Glutamatergic neuron (in vitro differentiated cells): ENCODE data around the gene LELP1. TPM values are rescaled to one million over a fixed set of nuclear protein-coding genes. Genes with fewer than 3 reads are reported as not detected.

Experiments
- DNase-seq: peaks from one replicate; pipeline ENCODE4 v3.0.0; 2022
- H3K27ac Mint-ChIP-seq: one replicate; pipeline ENCODE4 v1.8.0; 2020; ENCODE audit warnings: mild to moderate bottlenecking, mixed read lengths, inconsistent platforms; ENCODE audit not compliant: unreplicated experiment
- H3K27me3 Mint-ChIP-seq: one replicate; pipeline ENCODE4 v1.8.0; 2020; ENCODE audit warnings: mild to moderate bottlenecking, moderate library complexity, mixed read lengths, inconsistent platforms; ENCODE audit not compliant: unreplicated experiment
- H3K36me3 Mint-ChIP-seq: one replicate; pipeline ENCODE4 v1.8.0; 2020; ENCODE audit warnings: mild to moderate bottlenecking, mixed read lengths, inconsistent platforms; ENCODE audit not compliant: unreplicated experiment
- H3K4me1 Mint-ChIP-seq: one replicate; pipeline ENCODE4 v1.8.0; 2020; ENCODE audit warnings: mild to moderate bottlenecking, low read depth, mixed read lengths, inconsistent platforms; ENCODE audit not compliant: unreplicated experiment
- H3K4me3 Mint-ChIP-seq: one replicate; pipeline ENCODE4 v1.8.0; 2020; ENCODE audit warnings: mild to moderate bottlenecking, mixed read lengths, inconsistent platforms; ENCODE audit not compliant: unreplicated experiment
- H3K9me3 Mint-ChIP-seq: one replicate; pipeline ENCODE4 v1.8.0; 2020; ENCODE audit warnings: mild to moderate bottlenecking, moderate library complexity, mixed read lengths, inconsistent platforms; ENCODE audit not compliant: unreplicated experiment
- total RNA-seq: library from RNA; stranded (reverse); fragmentation: NEBNext Ultra II Directional; extraction: Animal tissue kit (Norgen Biotek cat#: 25700); gene quantifications from one replicate; pipeline ENCODE4 v1.2.1, GENCODE V29; 2021; ENCODE audit not compliant: unreplicated experiment
- TF ChIP-seq, protein P1 (sequence below): fragments of 200-600 bp; sonication (generic); IDR thresholded peaks from one replicate; pipeline ENCODE4 v1.5.0; 2021; ENCODE audit not compliant: partially characterized antibody, unreplicated experiment

Gene LELP1
- total RNA-seq, 1 donor from 2014 or later = not detected

- H3K27me3 Mint-ChIP-seq = peaks cover 6% of the 10 kb centered on the region
- no peaks in the 10 kb centered on the region for H3K4me1 Mint-ChIP-seq
- DNase-seq = no peak
- no peak overlapping the region for H3K27ac Mint-ChIP-seq
- TF ChIP-seq, protein P1, sequence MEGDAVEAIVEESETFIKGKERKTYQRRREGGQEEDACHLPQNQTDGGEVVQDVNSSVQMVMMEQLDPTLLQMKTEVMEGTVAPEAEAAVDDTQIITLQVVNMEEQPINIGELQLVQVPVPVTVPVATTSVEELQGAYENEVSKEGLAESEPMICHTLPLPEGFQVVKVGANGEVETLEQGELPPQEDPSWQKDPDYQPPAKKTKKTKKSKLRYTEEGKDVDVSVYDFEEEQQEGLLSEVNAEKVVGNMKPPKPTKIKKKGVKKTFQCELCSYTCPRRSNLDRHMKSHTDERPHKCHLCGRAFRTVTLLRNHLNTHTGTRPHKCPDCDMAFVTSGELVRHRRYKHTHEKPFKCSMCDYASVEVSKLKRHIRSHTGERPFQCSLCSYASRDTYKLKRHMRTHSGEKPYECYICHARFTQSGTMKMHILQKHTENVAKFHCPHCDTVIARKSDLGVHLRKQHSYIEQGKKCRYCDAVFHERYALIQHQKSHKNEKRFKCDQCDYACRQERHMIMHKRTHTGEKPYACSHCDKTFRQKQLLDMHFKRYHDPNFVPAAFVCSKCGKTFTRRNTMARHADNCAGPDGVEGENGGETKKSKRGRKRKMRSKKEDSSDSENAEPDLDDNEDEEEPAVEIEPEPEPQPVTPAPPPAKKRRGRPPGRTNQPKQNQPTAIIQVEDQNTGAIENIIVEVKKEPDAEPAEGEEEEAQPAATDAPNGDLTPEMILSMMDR = no peak
- H3K4me3 Mint-ChIP-seq = no peak overlapping the region
- no peaks in the 10 kb centered on the region for H3K36me3 Mint-ChIP-seq
- no peaks in the 10 kb centered on the region for H3K9me3 Mint-ChIP-seq
These were observed 10.3 kb downstream of the LELP1 start for GRCh38 chr1:153213519-153213918.

DNA sequence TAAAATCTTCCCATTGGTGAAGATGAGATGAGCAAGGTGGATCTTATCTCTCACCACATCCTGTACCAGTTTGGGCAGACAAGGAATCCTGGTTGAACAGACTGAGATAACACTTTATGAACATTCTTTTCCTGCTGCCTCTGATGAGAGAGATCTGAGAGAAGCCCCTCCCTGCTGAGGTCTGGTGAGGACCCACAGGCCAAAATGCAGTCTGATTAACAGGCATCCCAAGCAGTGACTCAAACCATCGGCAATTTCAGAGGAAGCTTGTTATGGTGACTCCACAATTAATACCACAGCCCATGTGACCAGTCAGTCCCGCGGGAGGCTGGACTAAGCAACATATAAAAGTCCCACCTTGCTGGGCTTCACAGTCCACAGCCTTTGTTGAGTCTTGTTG is 14.0 kb downstream of the LELP1 start, which contains the start of gene PRR9:
Gene PRR9 (plus strand): TSS at position 373 of the 400 bp plus-strand sequence. CDS start 561 bp downstream, outside the sequence.
- no peak for DNase-seq
- Mint-ChIP-seq H3K4me1 (no peaks in the 10 kb centered on the region), H3K36me3 (no peaks in the 10 kb centered on the region), H3K27me3 (peaks cover 16% of the 10 kb centered on the region), H3K4me3 (no peak within 1 kb of the TSS), H3K27ac (no peak within 1 kb of the TSS), H3K9me3 (peaks cover 5% of the 10 kb centered on the region)
- TF ChIP-seq, protein P1 = no peak

DNA sequence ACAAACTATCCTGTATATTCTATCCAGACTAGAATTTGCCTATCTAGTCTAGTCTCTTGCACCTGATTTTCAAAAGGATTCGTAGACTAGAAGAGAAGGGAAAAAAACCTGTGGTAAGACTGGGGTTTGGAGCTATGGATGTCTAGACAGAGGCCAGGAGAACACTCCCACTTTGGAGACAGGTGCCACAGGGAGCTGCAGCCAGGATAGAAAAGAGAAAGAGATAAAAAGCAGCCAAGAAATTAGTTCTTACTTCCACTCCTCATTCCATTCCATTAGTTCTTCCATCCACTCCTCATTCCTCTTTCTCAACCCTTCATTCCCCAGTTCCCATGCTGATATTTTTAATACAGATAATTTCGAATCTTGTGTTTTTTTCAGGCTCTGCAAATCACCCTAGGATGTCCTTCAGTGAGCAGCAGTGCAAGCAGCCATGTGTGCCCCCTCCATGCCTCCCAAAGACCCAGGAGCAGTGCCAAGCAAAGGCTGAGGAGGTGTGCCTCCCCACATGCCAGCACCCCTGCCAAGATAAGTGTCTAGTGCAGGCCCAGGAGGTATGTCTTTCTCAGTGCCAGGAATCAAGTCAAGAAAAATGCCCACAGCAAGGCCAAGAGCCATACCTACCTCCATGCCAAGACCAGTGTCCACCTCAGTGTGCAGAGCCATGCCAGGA is 14.7 kb downstream of the LELP1 start:
- H3K4me1 Mint-ChIP-seq = no peaks in the 10 kb centered on the region
- DNase-seq = no peak
- H3K27ac Mint-ChIP-seq = no peak overlapping the region
- TF ChIP-seq, protein P1 = no peak
- no peak overlapping the region for H3K4me3 Mint-ChIP-seq
- peaks cover 16% of the 10 kb centered on the region for H3K27me3 Mint-ChIP-seq
- H3K36me3 Mint-ChIP-seq = no peaks in the 10 kb centered on the region
- H3K9me3 Mint-ChIP-seq = peaks cover 5% of the 10 kb centered on the region

- H3K9me3 Mint-ChIP-seq = peaks cover 5% of the 10 kb centered on the region
- no peak for DNase-seq
- no peak overlapping the region for H3K4me3 Mint-ChIP-seq
- H3K4me1 Mint-ChIP-seq = no peaks in the 10 kb centered on the region
- H3K27me3 Mint-ChIP-seq = peaks cover 12% of the 10 kb centered on the region
- no peak overlapping the region for H3K27ac Mint-ChIP-seq
- no peaks in the 10 kb centered on the region for H3K36me3 Mint-ChIP-seq
- TF ChIP-seq, protein P1 = no peak
These were observed 17.5 kb downstream of the LELP1 start for GRCh38 chr1:153220606-153221303.
